H1 (cell line): ENCODE data around the gene EDC3.

Source experiments
- CHD2 ChIP-seq: IDR thresholded peaks from 2 replicates; pipeline ENCODE4 v1.6.1; 2012; ENCODE audit warnings: low read length, improper control_type of control experiment
- CTCF ChIP-seq, 3 experiments: IDR thresholded peaks; 1 replicate in 2 of 3; 2 replicates in 1 of 3; pipeline versions ENCODE4 v1.5.1 to v1.6.1; 2011; ENCODE audit warnings: low read length in 3 of 3, mild to moderate bottlenecking in 3 of 3, inconsistent platforms in 2 of 3, low read depth in 1 of 3, moderate library complexity in 1 of 3; ENCODE audit not compliant: insufficient read depth in 1 of 3; ENCODE audit errors: control extremely low read depth in 1 of 3
- JUND ChIP-seq: IDR thresholded peaks from 2 replicates; pipeline ENCODE4 v1.6.1; 2011; ENCODE audit warnings: mild to moderate bottlenecking, improper control_type of control experiment, low read length
- PHF8 ChIP-seq: fragments of 200-600 bp; sonication (generic); conservative IDR thresholded peaks from 2 replicates; pipeline ENCODE4 v1.7.1; 2012; ENCODE audit warnings: low read depth, mild to moderate bottlenecking, inconsistent platforms, low read length, moderate library complexity
- RXRA ChIP-seq: IDR thresholded peaks from 2 replicates; pipeline ENCODE4 v1.6.1; 2011; ENCODE audit warnings: low read depth, mild to moderate bottlenecking, low read length, moderate library complexity; ENCODE audit not compliant: insufficient read depth
- SIN3A ChIP-seq, 2 experiments: IDR thresholded peaks in 1 of 2; conservative IDR thresholded peaks in 1 of 2; 2 replicates each; pipeline ENCODE4 v1.6.1; 2011 to 2012; ENCODE audit warnings: low read length in 2 of 2, improper control_type of control experiment in 1 of 2, low read depth in 1 of 2, mild to moderate bottlenecking in 1 of 2
- TF ChIP-seq, protein P1 (sequence below): IDR thresholded peaks from 2 replicates; pipeline ENCODE4 v1.6.1; 2011; ENCODE audit warnings: low read length, improper control_type of control experiment

GRCh38 chr15:74674161-74674560, 21.7 kb downstream of the EDC3 start:
- TF ChIP-seq RXRA: no peak
- TF ChIP-seq, protein P1, sequence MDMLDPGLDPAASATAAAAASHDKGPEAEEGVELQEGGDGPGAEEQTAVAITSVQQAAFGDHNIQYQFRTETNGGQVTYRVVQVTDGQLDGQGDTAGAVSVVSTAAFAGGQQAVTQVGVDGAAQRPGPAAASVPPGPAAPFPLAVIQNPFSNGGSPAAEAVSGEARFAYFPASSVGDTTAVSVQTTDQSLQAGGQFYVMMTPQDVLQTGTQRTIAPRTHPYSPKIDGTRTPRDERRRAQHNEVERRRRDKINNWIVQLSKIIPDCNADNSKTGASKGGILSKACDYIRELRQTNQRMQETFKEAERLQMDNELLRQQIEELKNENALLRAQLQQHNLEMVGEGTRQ: no peak
- TF ChIP-seq JUND: no peak
- TF ChIP-seq PHF8: no peak
- no peak for TF ChIP-seq CHD2
- TF ChIP-seq CTCF (IDR thresholded peaks at IDR 0.05; ENCODE audit: control extremely low read depth in 1 of 3, insufficient read depth in 1 of 3, low read depth in 1 of 3, low read length in 3 of 3): no peak
- TF ChIP-seq SIN3A (conservative IDR thresholded peaks at IDR 0.05 in 1 of 2, IDR thresholded peaks at IDR 0.05 in 1 of 2; ENCODE audit: low read depth in 1 of 2, low read length in 2 of 2): no peak
